GM18858 (cell line): Measurements from ENCODE around the gene THAP7.

Source experiments
- ATAC-seq: cut with Tn5 transposase; IDR thresholded peaks from one replicate; pipeline ENCODE4 v1.9.1; 2021; ENCODE audit not compliant: unreplicated experiment

The THAP7 gene

GRCh38 chr22:20949698-20950183, 52.2 kb downstream of the THAP7 start:
- ATAC-seq: no peak
